Activated CD4-positive, alpha-beta T cell treated with anti-CD3 and anti-CD28 coated beads, Interleukin-10, Interleukin-2, amounts not matched to agents 100 ng/mL and 50 ng/mL, durations not matched to agents 16 hours and 8 hours (primary cell): ENCODE results near the gene GREB1.

Source experiments
- DNase-seq: peaks from one replicate; pipeline ENCODE4 v3.0.0-alpha.2; 2020

Gene GREB1

GRCh38 chr2:11513319-11513718 is 20.5 kb upstream of the GREB1 start:
- no peak for DNase-seq

DNA sequence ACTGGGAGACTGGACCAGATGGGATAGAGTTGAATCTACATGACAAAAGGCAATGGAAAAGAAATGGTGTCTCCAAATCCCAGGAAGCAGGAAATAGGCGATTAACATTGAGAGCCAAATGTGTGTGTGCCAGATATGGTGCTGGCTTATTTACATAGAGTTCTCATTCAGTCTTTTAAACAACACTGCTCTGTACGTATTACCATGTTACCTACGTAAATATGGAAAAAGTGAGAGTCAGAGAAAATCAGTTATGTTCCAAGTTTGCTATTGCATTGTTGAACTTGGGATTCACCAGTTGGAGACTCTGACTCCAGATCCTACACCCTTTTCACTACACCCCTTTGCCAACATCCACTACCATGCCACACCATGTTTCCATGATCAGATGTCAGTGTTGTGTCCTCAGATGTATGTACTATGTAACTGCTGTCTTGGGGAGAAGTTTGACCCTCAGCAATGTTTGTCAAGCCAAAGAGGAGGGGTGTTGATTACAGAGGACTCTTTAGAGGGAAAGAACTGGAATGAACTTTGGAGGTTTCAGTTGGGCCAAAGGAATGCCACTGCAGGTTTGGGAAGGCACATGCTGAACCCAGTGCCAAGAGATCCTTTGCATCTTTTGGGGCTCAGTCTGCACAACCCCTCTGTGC is 19.6 kb upstream of the GREB1 start:
- no peak for DNase-seq

- no peak for DNase-seq
Measured at GRCh38 chr2:11514904-11515303, 18.9 kb upstream of the GREB1 start.

GRCh38 chr2:11515490-11515981 is 18.3 kb upstream of the GREB1 start:
- DNase-seq, result no peak

DNA sequence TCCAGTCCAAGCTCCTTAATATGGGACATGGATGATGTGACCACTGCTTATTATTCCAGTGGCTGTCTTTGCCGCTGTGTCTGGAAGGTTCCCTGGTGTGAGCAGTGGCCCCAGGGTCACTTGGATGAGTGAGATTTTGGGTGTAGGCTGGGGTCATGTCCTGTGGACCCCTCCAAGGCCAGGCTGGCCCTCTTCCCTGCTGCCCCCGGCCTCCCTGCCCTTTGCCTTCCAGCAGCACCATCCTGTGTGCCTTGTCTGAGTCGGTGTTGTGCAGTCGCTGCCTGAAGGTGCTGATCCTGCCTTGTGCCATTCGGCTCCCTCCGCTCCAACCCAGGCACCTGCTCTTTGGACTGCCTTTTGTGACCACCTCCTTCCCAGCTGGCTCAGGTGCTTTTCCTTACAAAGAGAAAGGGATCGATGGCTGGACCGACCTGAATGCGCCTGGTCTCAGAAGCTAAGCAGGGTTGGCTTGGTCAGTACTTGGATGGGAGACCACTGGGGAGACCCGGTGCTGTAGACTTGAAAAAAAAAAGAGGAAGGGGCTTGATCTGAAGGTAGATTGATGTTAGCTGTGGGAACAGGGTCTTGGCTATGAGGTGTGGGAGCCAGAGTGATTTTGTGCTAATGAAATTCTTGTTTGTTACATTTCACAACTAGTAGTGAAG is 16.7 kb upstream of the GREB1 start:
- no peak for DNase-seq

GRCh38 chr2:11517906-11518305 is 15.9 kb upstream of the GREB1 start:
- no peak for DNase-seq

DNA sequence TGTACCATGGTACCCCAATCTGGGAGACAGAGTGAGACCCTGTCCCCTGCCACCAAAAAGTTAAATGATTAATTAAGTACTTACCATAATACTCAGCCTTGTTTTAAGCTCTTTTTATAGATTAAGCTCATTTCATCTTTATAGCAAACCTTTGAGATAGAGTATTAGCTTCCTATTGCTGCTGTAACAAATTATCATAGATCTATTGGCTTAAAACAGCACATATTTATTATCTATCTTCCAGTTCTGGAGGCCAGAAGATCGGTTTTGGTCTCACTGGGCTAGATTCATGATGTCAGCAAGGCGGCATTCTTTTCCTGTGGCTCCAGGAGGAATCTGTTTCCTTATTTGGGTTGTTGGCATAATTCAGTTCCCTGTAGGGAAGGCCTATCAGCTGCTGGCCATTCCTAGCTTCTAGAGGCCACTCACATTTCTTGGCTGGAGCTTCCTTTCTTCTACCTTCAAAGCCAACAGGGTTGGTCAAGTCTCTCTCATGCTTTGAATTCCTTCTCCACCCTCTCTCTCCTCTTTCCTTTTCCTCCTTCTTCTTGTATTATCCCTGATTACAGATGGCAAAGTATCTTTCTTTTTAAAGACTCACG is 13.7 kb upstream of the GREB1 start:
- DNase-seq, result no peak

GRCh38 chr2:11521775-11522174 is 12.1 kb upstream of the GREB1 start:
- DNase-seq, result no peak

GRCh38 chr2:11524470-11524869 is 9.4 kb upstream of the GREB1 start:
- no peak for DNase-seq

DNA sequence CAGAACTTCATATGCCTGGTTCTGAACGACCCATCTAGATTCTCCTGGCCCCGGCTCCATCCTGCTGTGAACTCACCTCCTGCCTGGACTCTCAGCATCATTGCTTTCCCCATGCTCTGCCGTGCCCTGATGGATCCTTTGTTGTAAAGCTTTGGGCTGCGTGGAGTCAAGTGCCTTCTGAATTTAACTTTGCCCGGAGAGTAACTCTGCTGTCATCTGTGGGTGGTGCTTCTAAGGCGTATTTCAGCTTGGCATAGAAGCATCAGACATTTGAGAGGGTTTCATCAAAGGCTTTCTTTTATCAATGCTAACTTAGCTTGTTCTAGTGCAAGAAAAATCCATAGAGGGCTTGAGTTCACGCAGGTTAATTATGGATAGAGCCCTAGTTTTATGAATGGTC is 8.1 kb upstream of the GREB1 start:
- no peak for DNase-seq

GRCh38 chr2:11527001-11527400 is 6.8 kb upstream of the GREB1 start:
- no peak for DNase-seq

GRCh38 chr2:11528228-11528627 is 5.6 kb upstream of the GREB1 start:
- no peak for DNase-seq

- DNase-seq, result no peak
Measured at GRCh38 chr2:11530864-11531465, 2.9 kb upstream of the GREB1 start.

GRCh38 chr2:11532416-11533055 is 1.3 kb upstream of the GREB1 start:
- DNase-seq, result no peak

DNA sequence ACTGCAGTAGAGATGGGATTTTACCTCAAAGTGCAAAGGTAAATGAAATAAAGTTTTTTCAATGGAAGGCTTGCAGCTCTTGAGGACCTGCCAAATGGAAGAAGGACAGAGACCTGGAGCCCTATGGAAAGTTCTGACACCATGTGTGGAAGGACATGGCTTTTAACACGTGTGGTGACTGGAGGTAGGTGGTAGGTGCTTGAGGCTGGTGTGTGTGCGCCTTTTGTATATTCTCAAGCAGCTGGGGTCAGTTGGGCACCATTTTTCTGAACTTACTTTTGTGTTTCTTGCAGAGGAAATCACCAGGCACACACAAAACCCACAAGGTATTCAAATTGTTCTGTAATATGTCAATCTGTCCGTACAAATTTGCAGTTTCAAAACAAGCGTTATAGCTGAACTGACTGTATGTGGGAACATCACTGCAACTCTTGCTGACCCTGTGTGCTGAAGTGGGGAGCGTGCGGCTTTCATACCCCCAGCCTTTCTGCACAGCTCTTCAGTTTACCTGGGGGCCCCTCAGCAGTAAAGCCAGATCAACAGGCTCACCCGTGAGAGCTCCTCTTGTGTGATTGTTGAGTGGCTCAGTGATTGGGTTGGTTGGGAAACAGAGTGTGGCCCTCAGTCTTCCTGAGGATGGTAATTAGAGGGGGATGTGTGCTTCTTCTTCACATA is 363 bp downstream of the GREB1 start:
- DNase-seq, result no peak

DNA sequence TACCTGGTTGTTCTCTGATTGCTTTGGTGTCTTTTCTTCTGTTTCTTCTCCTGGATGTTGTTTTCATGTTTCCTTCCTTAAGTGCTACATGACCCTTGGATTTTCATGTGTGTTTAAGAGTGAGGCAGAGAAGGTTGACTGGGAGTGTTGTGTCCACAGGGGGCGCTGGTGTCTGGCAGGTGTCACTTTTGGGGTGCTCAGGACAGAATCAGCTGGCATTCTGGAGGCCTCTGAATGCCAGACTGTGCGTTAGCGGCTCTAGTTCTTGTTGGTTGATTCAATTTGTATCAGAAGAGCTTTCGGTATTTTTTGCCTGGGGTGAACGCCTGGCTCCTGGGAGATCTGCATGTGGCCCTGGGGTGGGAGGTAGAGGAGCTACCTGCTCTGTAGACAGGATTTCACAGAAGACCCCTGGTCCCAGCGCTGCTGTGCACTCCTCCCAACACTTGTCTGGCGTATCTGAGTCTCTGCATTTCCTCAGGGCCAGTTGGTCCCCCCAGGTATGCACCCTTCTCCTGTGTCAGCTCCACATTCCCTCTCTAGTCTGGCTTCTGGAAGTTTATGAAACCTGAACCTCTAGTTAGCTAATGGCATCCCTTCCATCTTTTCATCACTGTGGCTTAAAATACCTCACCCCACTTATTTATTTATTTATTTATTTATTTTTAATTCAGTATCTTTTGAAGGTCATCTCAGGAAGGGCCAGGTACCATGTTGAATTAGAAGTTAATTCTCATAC is 1.1 kb downstream of the GREB1 start:
- DNase-seq, result no peak

DNA sequence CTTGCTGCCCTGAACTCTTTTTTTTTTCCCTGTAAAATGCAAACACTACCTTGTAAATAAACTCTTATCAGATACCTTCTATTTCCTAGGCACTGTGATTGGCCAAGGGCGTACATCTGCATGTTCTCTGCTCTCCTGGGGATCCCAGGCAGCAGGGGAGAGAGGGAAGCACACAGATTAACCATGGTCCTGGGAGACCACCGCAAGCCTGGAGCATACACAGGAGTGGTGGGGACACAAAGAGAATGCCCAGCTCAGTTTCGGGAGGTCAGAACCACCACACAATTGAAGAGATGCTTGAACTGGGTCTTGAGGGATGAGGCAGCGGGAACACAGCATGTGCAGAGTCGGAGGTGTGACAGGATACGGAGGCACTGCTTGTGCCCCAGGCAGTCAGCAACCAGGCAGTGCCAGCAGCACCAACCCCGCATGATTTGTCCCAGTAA is 2.1 kb downstream of the GREB1 start:
- no peak for DNase-seq

DNA sequence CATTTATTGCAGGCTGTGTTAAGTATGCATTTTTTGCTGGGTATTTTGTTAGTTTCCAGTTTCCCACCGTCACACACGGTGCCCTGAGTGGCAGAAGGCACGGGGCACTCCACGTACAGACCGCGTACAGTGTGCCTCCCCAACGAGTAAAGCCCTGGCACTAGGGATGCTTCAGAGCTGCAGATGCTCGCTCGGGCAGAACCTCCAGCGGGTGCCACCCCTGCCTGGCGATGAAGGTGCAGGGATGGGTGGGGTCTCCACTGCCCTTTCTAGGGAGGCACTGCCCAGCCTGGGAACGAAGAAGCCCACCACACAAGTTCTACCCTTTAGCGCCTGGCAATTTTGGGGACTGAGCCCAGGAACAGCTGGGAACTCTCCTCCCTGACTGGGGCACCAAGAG is 4.1 kb downstream of the GREB1 start:
- DNase-seq, result no peak

- no peak for DNase-seq
Measured at GRCh38 chr2:11539317-11540147, 5.7 kb downstream of the GREB1 start.

GRCh38 chr2:11540148-11540995 is 6.5 kb downstream of the GREB1 start:
- DNase-seq, result no peak
